H9 (cell line): Measurements from ENCODE around the gene POLR3F. TPM values are rescaled to one million over a fixed set of nuclear protein-coding genes. Genes with fewer than 3 reads are reported as not detected.

Source experiments
- DNase-seq: peaks from one replicate; pipeline ENCODE4 v3.0.0-alpha.2; 2017
- H2AFZ ChIP-seq: one replicate; pipeline ENCODE4 v1.6.1; 2013; ENCODE audit warnings: mild to moderate bottlenecking, low read length, control low read depth, moderate library complexity
- H2AK5ac ChIP-seq: 2 replicates; pipeline ENCODE4 v1.6.1; 2013; ENCODE audit warnings: low read length, control low read depth, mixed read lengths; ENCODE audit not compliant: insufficient read length
- H2BK120ac ChIP-seq: one replicate; pipeline ENCODE4 v1.6.1; 2013; ENCODE audit warnings: low read depth, mild to moderate bottlenecking, low read length, control low read depth, inconsistent platforms; ENCODE audit not compliant: poor library complexity, severe bottlenecking
- H2BK12ac ChIP-seq: 2 replicates; pipeline ENCODE4 v1.6.1; 2013; ENCODE audit warnings: low read length, control low read depth, mixed read lengths, low read depth; ENCODE audit not compliant: insufficient read length
- H2BK15ac ChIP-seq: 2 replicates; pipeline ENCODE4 v1.6.1; 2013; ENCODE audit warnings: low read depth, low read length, control low read depth
- H2BK20ac ChIP-seq: one replicate; pipeline ENCODE4 v1.6.1; 2013; ENCODE audit warnings: low read depth, mild to moderate bottlenecking, low read length, control low read depth, inconsistent platforms; ENCODE audit not compliant: poor library complexity, severe bottlenecking
- H2BK5ac ChIP-seq: 2 replicates; pipeline ENCODE4 v1.6.1; 2013; ENCODE audit warnings: low read length, control low read depth, mixed read lengths; ENCODE audit not compliant: insufficient read length
- H3K14ac ChIP-seq: 2 replicates; pipeline ENCODE4 v1.6.1; 2013; ENCODE audit warnings: low read length, control low read depth; ENCODE audit not compliant: insufficient read depth
- H3K18ac ChIP-seq: 2 replicates; pipeline ENCODE4 v1.6.1; 2013; ENCODE audit warnings: low read depth, mild to moderate bottlenecking, mixed read lengths, low read length, control low read depth; ENCODE audit not compliant: insufficient read length
- H3K23ac ChIP-seq: 2 replicates; pipeline ENCODE4 v1.6.1; 2013; ENCODE audit warnings: low read length, control low read depth, mixed read lengths, low read depth; ENCODE audit not compliant: insufficient read length
- H3K23me2 ChIP-seq: 2 replicates; pipeline ENCODE4 v1.6.1; 2013; ENCODE audit warnings: low read depth, mild to moderate bottlenecking, mixed read lengths, low read length, control low read depth; ENCODE audit not compliant: insufficient read length, poor library complexity, severe bottlenecking
- H3K27ac ChIP-seq: 2 replicates; pipeline ENCODE4 v1.5.1; 2013; ENCODE audit warnings: low read length, control low read depth, mixed read lengths, low read depth; ENCODE audit not compliant: insufficient read length
- H3K27me3 ChIP-seq: 2 replicates; pipeline ENCODE4 v1.6.1; 2013; ENCODE audit warnings: low read length, control low read depth, inconsistent platforms; ENCODE audit not compliant: insufficient read depth
- H3K4ac ChIP-seq: 2 replicates; pipeline ENCODE4 v1.6.1; 2013; ENCODE audit warnings: low read depth, mild to moderate bottlenecking, control low read depth, inconsistent platforms, low read length, moderate library complexity
- H3K4me1 ChIP-seq: 2 replicates; pipeline ENCODE4 v1.6.1; 2013; ENCODE audit warnings: low read length, control low read depth, inconsistent platforms; ENCODE audit not compliant: insufficient read depth
- H3K4me2 ChIP-seq: 2 replicates; pipeline ENCODE4 v1.6.1; 2013; ENCODE audit warnings: low read length, control low read depth, mixed read lengths; ENCODE audit not compliant: insufficient read length, insufficient read depth
- H3K56ac ChIP-seq: 2 replicates; pipeline ENCODE4 v1.6.1; 2013; ENCODE audit warnings: low read depth, mild to moderate bottlenecking, mixed read lengths, low read length, control low read depth; ENCODE audit not compliant: insufficient read length
- H3K79me1 ChIP-seq: 2 replicates; pipeline ENCODE4 v1.6.1; 2013; ENCODE audit warnings: low read depth, mild to moderate bottlenecking, moderate library complexity, low read length, control low read depth, inconsistent platforms; ENCODE audit not compliant: insufficient read depth, poor library complexity, severe bottlenecking
- H3K79me2 ChIP-seq: 2 replicates; pipeline ENCODE4 v1.6.1; 2013; ENCODE audit warnings: low read length, control low read depth, inconsistent platforms; ENCODE audit not compliant: insufficient read depth
- H3K9ac ChIP-seq: 2 replicates; pipeline ENCODE4 v1.6.1; 2013; ENCODE audit warnings: low read length, control low read depth, mixed read lengths; ENCODE audit not compliant: insufficient read length; ENCODE audit errors: extremely low read depth
- H3K9me3 ChIP-seq: one replicate; pipeline ENCODE4 v1.6.1; 2013; ENCODE audit warnings: low read depth, low read length, inconsistent platforms; ENCODE audit not compliant: control insufficient read depth
- H3T11ph ChIP-seq: one replicate; pipeline ENCODE4 v1.6.1; 2013; ENCODE audit warnings: mild to moderate bottlenecking, low read length, control low read depth, inconsistent platforms
- H4K20me1 ChIP-seq: one replicate; pipeline ENCODE4 v1.6.1; 2013; ENCODE audit not compliant: control insufficient read depth, insufficient read length, insufficient read depth
- H4K5ac ChIP-seq: 2 replicates; pipeline ENCODE4 v1.6.1; 2013; ENCODE audit warnings: low read depth, mild to moderate bottlenecking, mixed read lengths, low read length, control low read depth; ENCODE audit not compliant: insufficient read length
- H4K8ac ChIP-seq: replicated peaks from 2 replicates; pipeline ENCODE4 v1.6.1; 2013; ENCODE audit warnings: low read length, control low read depth, mixed read lengths, low read depth; ENCODE audit not compliant: insufficient read length
- H4K91ac ChIP-seq: 2 replicates; pipeline ENCODE4 v1.6.1; 2013; ENCODE audit warnings: low read depth, mild to moderate bottlenecking, moderate library complexity, mixed read lengths, low read length, control low read depth; ENCODE audit not compliant: insufficient read length
- H3K27ac Mint-ChIP-seq, 3 experiments: 2 replicates in 2 of 3; 3 replicates in 1 of 3; pipeline ENCODE4 v1.8.0; 2020 to 2021; ENCODE audit warnings: mixed read lengths in 3 of 3, mild to moderate bottlenecking in 1 of 3, moderate library complexity in 1 of 3
- H3K27me3 Mint-ChIP-seq: 2 replicates; pipeline ENCODE4 v1.8.0; 2021; ENCODE audit warnings: low read depth, mild to moderate bottlenecking, moderate library complexity, mixed read lengths
- H3K36me3 Mint-ChIP-seq, 3 experiments: 2 replicates in 2 of 3; 3 replicates in 1 of 3; pipeline ENCODE4 v1.8.0; 2020 to 2021; ENCODE audit warnings: low read depth in 3 of 3, mixed read lengths in 3 of 3; ENCODE audit not compliant: insufficient read depth in 1 of 3
- H3K4me1 Mint-ChIP-seq, 2 experiments: 2 replicates each; pipeline ENCODE4 v1.8.0; 2020; ENCODE audit warnings: mixed read lengths in 2 of 2
- H3K4me3 Mint-ChIP-seq, 2 experiments: 2 replicates in 1 of 2; 3 replicates in 1 of 2; pipeline ENCODE4 v1.8.0; 2020 to 2021; ENCODE audit warnings: mild to moderate bottlenecking in 2 of 2, mixed read lengths in 2 of 2, moderate library complexity in 1 of 2
- H3K9me3 Mint-ChIP-seq, 2 experiments: 2 replicates in 1 of 2; 3 replicates in 1 of 2; pipeline ENCODE4 v1.8.0; 2020; ENCODE audit warnings: mild to moderate bottlenecking in 2 of 2, mixed read lengths in 2 of 2, moderate library complexity in 1 of 2
- CTCF ChIP-seq: fragments of 200-600 bp; sonication (generic); conservative IDR thresholded peaks from 3 replicates; pipeline ENCODE4 v1.8.0; 2021; ENCODE audit warnings: antibody characterized with exemption, mild to moderate bottlenecking
- WGBS: extraction: QIAGEN DNeasy Blood & Tissue Kit; methylation state at CpG from one replicate; pipeline ENCODE4 v1.1.7; 2013; ENCODE audit warnings: missing lambda C conversion rate, low lambda C conversion rate, mixed read lengths; ENCODE audit not compliant: insufficient read length; ENCODE audit errors: extremely low coverage; 5-methylcytosine and 5-hydroxymethylcytosine counted together
- total RNA-seq: library from RNA; stranded (reverse); gene quantifications from 2 replicates; pipeline ENCODE4 v1.2.1, GENCODE V29; 2021

POLR3F gene
- total RNA-seq, 1 experiment from 2014 or later: 16.1 TPM

GRCh38 chr20:18507218-18508191, 40.3 kb downstream of the POLR3F start, which contains the start of gene SEC23B:
Gene SEC23B, plus strand, starts transcription at chr20:18507940. Its CDS starts 2,896 bp downstream, at chr20:18510836.
- Mint-ChIP-seq H3K27ac (peak within 1 kb of the TSS; percentile 100), H3K27me3 (peaks cover 3% of the 10 kb centered on the region; the same call in 1 of the 2 replicates), H3K4me1 (peaks cover 17 to 23% of the 10 kb centered on the region in 2 experiments), H3K9me3 (no peaks in the 10 kb centered on the region), H3K36me3 (peaks cover 6 to 28% (median 25%) of the 10 kb centered on the region in 3 experiments; a peak in 5 of 7 replicates), H3K4me3 (peak within 1 kb of the TSS; percentile 98 to 99)
- no peaks in the 10 kb centered on the region for H3K4me1 ChIP-seq
- H3K27me3 ChIP-seq: no peaks in the 10 kb centered on the region
- H4K20me1 ChIP-seq: no peaks in the 10 kb centered on the region
- H2BK12ac ChIP-seq: no peak within 1 kb of the TSS
- H2BK15ac ChIP-seq: no peak within 1 kb of the TSS
- no peak within 1 kb of the TSS for H3K4ac ChIP-seq
- H3K9ac ChIP-seq: peak within 1 kb of the TSS; percentile 93
- H3K79me1 ChIP-seq: no peaks in the 10 kb centered on the region
- no peak within 1 kb of the TSS for H2AK5ac ChIP-seq
- H3K18ac ChIP-seq: peak within 1 kb of the TSS; percentile 91
- H3K23ac ChIP-seq: no peak within 1 kb of the TSS
- peak within 1 kb of the TSS; percentile 79 for H3K27ac ChIP-seq
- H4K91ac ChIP-seq: no peak within 1 kb of the TSS
- H2BK20ac ChIP-seq: no peak within 1 kb of the TSS
- H4K5ac ChIP-seq: peak within 1 kb of the TSS; percentile 37
- peak within 1 kb of the TSS; percentile 25 for H3K56ac ChIP-seq
- H2BK120ac ChIP-seq: no peak within 1 kb of the TSS
- no CpG with 5 or more reads among the region's 69 CpGs for WGBS
- H3K9me3 ChIP-seq: no peaks in the 10 kb centered on the region
- no peak for TF ChIP-seq CTCF
- peaks cover 9% of the 10 kb centered on the region for H3K23me2 ChIP-seq
- no peak within 1 kb of the TSS for H2AFZ ChIP-seq
- peak within 1 kb of the TSS; percentile 10 for H2BK5ac ChIP-seq
- H3K4me2 ChIP-seq: peak within 1 kb of the TSS; percentile 96
- H3K79me2 ChIP-seq: peaks cover 5% of the 10 kb centered on the region; the same call in 1 of the 2 replicates
- no peak within 1 kb of the TSS for H3T11ph ChIP-seq
- H4K8ac ChIP-seq: no peak within 1 kb of the TSS
- DNase-seq: peak; percentile 99
- peak within 1 kb of the TSS; percentile 87; the same call in 1 of the 2 replicates for H3K14ac ChIP-seq
